NCI-H774 (cell line): ENCODE data around the gene BAD.
"Not testable (repeated sequence)": the region's sequence is repeated elsewhere in the genome, so short reads cannot be mapped to it uniquely, and the experiment has no call there.

Source experiments
- DNase-seq: peaks from one replicate; lab custom pipeline; 2025; lab: John Stamatoyannopoulos, UW

The BAD gene

GRCh38 chr11:64314805-64315561 is 30.5 kb upstream of the BAD start:
- DNase-seq: no peak

GRCh38 chr11:64314146-64314804 is 29.8 kb upstream of the BAD start:
- DNase-seq: no peak

GRCh38 chr11:64313491-64314145 is 29.2 kb upstream of the BAD start:
- DNase-seq: no peak

- no peak for DNase-seq
These were observed 28.5 kb upstream of the BAD start for GRCh38 chr11:64312947-64313346.

GRCh38 chr11:64307795-64308194 is 23.3 kb upstream of the BAD start:
- not testable (repeated sequence) for DNase-seq

- DNase-seq: no peak
These were observed 22.6 kb upstream of the BAD start for GRCh38 chr11:64306876-64307622.

GRCh38 chr11:64306563-64306875 is 22.1 kb upstream of the BAD start:
- no peak for DNase-seq

- DNase-seq: peak; percentile 59
These were observed 21.5 kb upstream of the BAD start for GRCh38 chr11:64305691-64306562.

- DNase-seq: peak; percentile 100
These were observed 20.7 kb upstream of the BAD start, which contains the start of gene ESRRA for GRCh38 chr11:64305075-64305690. Gene ESRRA, plus strand, starts transcription at chr11:64305524. Its CDS starts 1,656 bp downstream, at chr11:64307180.

GRCh38 chr11:64304316-64305072 is 20.0 kb upstream of the BAD start:
- peak; percentile 85 for DNase-seq

- no peak for DNase-seq
These were observed 19.5 kb upstream of the BAD start for GRCh38 chr11:64304032-64304315.

- DNase-seq: no peak
These were observed 18.9 kb upstream of the BAD start for GRCh38 chr11:64303109-64304031.

GRCh38 chr11:64299847-64300648 is 15.6 kb upstream of the BAD start, which contains the start of gene CATSPERZ:
Gene CATSPERZ, plus strand, starts transcription at chr11:64300358. Its CDS starts 53 bp downstream, at chr11:64300411.
- no peak for DNase-seq

- DNase-seq: no peak
These were observed 14.7 kb upstream of the BAD start for GRCh38 chr11:64298966-64299846.

- DNase-seq: no peak
These were observed 13.4 kb upstream of the BAD start for GRCh38 chr11:64297699-64298358.

GRCh38 chr11:64296830-64297698 is 12.6 kb upstream of the BAD start:
- no peak for DNase-seq
